AML-193 (cell line): ENCODE data around the gene ATE1.

ENCODE experiments used
- DNase-seq, 2 experiments: peaks; one replicate each; lab custom pipeline; 2025; lab: John Stamatoyannopoulos, UW

ATE1 gene

DNA sequence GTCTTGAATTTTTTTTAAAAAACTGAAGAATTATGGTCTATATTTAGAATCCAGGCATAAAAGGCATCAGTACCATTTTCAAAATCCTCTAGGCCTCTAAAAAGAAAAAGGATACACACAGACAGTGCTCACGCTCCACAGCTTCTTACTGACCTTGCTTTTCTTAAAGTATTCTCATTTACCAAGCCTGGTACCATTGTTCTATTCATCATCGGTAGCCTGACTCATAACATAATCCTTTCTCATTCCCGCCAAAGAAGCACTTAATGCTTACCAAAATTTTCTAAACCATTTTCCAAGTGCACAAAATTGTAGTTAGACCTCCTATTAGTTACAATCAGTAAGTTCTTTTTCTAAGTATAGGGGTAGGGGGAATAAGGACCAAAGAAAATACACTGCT is 54.6 kb downstream of the ATE1 start:
- no peak for DNase-seq

DNA sequence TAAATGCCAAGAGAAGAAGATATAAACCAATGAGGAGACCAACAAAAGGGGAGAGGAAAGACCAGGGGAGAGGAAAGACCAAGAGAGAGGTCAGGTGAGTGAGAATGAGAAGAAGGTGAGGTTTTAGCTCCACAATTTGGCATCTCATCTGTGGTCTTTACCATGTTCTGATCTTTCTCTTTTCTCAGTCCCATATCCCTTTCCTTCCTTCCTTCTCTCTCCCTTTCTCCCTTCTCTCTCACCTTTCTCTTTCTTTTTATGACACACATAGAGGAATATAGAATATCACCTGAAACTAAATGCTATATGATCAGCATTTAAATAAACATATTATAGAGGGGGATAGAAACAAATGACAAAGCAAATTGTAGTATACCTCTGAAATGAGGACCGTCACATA is 57.4 kb downstream of the ATE1 start:
- DNase-seq: no peak

DNA sequence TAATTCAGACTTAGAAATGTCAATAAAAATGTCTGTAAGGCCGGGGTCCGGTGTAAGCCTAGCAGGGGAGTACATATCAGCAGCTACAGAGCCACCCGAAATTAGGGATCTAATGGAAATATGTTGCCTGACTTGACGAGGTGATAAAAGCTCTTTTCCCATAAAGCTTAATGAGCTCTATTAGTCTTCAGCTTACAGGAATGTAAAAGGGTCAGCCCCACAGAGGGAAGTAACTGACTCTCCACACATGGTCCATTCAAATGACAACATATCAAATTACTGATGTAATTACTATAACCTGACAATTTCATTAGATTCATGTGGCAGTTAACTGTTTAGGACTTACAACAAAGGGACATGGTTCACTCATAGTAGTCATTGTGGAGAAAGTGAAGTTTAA is 62.3 kb downstream of the ATE1 start:
- no peak for DNase-seq

DNA sequence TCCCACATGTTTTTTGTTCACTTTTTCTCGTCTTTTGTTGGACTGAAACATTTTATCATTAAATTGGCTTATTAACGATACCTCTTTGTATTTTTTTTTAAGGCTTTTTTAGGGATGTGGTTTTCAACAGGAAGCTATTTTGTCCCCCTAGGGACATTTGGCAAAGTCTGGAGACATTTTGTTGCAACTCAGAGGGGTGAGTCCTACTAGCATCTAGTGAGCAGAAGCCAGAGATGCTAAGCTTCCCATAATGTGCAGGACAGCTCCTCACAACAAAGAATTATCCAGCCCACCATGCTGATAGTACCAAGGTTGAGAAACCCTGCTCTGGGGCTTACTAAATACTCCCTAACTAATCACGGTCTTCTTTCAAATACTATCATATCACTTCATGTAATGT is 63.2 kb downstream of the ATE1 start:
- DNase-seq: no peak

DNA sequence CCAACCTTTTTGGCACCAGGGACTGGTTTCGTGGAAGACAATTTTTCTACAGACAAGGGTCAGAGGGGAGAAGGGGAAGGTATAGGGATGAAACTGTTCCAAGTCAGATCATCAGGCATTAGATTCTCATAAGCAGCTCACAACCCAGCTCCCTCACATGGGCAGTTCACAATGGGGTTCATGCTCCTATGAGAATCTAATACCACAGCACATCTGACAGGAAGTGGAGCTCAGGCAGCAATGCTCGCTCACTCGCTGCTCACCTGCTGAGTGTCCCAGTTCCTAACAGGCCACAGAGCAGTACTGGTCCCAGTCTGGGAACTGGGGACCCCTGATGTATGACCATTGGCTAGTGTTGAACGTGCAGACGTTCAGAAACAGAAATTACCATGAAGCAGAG is 63.7 kb downstream of the ATE1 start:
- DNase-seq: no peak

- DNase-seq: no peak
Observed at GRCh38 chr10:121862649-121863048, 65.2 kb downstream of the ATE1 start.

DNA sequence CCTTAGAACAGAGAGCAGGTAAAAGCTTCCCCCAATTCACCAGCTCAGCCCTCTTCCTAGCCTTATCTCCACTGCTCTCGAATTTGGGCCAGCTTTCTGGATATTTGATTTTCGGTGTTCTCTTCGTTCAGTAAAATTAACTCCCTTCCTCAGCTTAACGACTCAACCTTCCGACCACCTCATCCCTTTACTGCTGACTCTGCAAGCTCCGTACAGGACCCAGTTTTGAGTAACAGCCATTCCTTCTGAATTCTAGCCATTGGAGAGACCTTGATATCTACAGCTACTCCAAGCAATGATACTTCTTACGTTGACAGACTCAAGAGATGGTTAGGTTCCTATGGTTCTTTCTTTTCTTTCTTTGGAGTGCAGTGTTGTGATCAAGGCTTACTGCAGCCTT is 65.8 kb downstream of the ATE1 start:
- DNase-seq: no peak

DNA sequence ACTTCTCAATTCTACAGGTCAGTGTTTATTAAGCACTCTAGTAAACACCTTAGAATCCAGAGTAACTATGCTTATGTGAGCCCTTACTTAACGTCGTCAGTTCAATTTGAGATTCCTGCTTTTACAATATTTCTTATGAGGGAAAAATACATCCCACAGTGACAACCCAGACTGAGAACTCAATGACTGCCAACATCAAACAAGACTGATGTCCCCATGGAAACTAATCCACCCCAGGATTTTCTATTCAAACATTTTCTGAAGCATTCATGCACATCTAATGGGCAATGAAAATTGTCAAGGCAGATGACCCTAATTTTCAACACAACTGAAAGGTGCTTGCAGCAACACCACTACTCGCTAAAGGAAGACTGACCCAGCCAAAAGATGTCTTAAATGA is 67.0 kb downstream of the ATE1 start:
- DNase-seq: no peak

GRCh38 chr10:121854809-121855445 is 72.9 kb downstream of the ATE1 start:
- no peak for DNase-seq

DNA sequence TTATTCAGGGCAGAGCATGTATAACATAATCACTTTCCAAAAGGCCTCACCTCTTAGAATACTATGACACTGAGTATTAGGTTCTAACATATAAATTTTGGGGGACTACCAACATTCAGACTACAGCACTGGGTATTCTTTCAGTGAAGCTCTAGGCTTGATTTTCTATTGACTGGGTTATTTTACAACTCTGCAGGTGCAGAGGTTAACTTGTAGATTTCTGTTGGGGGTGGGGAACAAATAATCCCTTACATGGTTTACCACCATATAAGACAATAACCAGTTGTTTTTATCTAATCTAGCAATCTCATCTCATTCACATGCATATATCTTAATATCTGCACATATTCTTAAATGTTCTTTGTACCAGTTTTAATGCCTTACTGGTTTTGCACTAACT is 73.9 kb downstream of the ATE1 start:
- DNase-seq: no peak

GRCh38 chr10:121851786-121852185 is 76.0 kb downstream of the ATE1 start:
- no peak for DNase-seq

GRCh38 chr10:121848082-121848481 is 79.7 kb downstream of the ATE1 start:
- DNase-seq: no peak

- DNase-seq: no peak
Observed at GRCh38 chr10:121846555-121846954, 81.3 kb downstream of the ATE1 start.

- no peak for DNase-seq
Observed at GRCh38 chr10:121845044-121845784, 82.6 kb downstream of the ATE1 start.

DNA sequence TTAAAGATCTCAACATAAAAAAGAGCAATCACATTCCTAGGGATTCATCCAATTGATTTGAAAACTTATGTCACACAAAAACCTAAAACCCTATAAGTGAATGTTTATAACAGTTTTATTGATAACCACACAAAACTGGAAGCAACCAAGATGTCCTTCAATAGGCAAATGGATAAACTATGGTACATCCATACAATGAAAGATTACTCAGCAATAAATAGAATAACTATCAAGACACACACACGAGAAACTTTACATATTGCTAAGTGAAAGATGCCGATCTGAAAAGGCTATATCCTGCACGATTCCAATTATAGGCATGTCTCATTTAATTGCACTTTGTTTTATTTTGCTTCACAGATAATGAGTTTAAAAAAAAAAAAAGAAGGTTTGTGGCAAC is 83.3 kb downstream of the ATE1 start:
- DNase-seq: no peak

DNA sequence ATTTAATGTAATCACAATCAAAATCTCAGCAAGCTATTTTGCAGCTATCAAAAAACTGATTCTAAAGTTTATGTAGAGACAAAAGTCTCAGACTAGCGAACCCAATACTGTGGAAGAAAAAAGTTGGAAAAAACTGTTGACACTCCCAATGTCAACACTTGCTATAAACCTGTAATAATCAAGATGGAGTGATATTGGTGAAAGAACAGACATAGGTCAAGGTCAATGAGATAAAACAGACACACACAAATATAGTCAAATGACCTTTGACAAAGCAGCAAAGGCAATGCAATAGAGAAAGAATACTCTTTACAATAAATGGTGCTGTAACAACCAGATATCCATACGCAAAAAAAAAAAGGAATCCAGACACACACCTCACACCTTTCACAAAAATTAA is 84.5 kb downstream of the ATE1 start:
- no peak for DNase-seq

DNA sequence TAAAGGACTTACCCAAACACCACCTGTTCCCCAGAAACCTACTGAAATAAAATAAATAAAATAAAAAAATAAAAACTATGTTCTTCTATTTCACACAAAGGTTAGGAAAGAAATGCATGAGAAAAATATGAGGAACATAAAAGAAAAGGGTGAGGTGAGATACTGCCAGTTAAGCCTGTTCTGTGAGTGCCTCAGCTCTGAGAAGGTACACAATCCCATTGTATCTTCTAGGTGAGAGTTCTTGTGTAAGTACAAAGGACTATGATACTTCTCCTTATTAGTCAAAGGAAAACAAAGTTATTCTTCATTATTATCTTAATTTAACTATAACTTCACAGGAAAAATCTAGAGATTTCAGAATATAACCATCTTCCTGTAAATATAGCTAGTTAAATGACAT is 86.0 kb downstream of the ATE1 start:
- no peak for DNase-seq

DNA sequence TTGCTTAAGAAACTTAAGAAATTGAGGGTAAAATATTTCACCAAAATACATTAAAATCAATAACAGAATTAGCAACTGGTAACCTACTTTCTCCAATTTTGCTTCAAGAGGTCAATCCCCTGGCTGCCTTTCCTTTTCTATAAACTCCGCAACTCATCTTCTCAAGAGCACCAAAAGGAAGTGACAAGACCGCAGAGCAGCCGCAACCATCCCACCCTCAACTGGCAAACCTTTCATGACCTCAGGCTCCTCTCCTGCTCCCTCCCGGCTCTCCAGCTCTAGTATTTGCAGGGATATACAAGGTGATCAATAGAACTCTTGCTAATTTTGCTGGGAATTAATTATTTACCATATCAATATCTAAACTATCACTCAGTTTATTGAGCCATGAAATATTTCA is 88.9 kb downstream of the ATE1 start:
- no peak for DNase-seq

GRCh38 chr10:121838149-121838548 is 89.7 kb downstream of the ATE1 start:
- DNase-seq: no peak

GRCh38 chr10:121836171-121836570 is 91.7 kb downstream of the ATE1 start:
- DNase-seq: no peak

- DNase-seq: no peak
Observed at GRCh38 chr10:121835376-121835775, 92.5 kb downstream of the ATE1 start.

DNA sequence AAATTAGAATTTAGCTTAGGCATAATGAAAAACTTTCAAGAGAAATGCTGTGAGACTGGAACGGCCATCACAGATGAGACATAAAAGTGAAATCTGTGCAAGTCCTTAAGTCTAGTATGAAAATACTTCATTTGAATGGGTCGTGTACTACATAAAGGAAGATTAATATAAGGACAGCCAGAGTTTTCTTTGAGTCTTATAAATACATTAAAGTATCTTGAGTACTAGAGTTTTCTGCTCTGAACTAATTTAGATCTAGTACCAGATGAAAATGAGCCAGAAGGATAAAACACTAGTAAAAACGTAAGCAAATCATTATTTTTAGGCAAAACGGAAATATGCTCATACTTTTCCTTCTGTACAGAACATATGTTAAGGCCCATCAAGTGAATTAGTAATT is 93.1 kb downstream of the ATE1 start:
- DNase-seq: no peak

DNA sequence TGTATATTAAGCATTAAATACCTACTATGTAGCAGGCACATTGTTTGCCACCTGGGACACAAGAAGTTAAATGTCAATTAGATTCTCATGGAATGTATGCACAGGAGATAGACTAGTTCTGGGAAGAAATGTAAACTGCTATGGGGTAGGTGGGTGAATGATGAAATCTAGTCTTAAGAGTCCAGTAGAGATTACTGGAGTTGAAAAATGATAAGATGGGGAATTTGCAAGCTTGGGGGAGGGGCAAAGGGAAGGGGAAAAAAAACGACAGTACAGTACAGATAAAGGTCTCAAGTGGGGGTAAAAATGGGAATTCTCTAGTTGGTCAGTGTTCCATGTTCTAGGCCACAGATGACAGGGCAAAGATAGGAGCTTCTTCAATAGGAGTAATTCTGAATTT is 94.4 kb downstream of the ATE1 start:
- no peak for DNase-seq

DNA sequence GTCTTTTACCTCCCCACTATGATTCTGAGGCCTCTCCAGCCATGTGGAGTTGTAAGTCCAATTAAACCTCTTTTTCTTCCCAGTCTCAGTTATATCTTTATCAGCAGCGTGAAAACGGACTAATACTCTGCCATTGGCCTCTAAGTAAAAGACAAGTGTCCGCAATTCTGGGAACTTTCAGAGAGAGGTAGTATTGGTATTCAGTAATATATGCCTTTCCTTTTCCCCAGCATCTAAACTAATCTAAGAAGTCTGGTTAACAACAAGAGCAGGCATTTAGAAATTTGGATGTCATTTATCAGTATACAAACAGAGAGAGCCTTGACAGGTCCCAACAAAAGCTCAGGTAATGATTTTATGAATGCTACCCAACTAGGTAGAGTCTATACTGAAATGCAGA is 95.2 kb downstream of the ATE1 start:
- DNase-seq: no peak
